ENCODE results near the gene MYH16. TPM values are rescaled to one million over a fixed set of nuclear protein-coding genes. Genes with fewer than 3 reads are reported as not detected.

MYH16 gene
- total RNA-seq, 2 experiments from 2014 or later, result not detected

GRCh38 chr7:99243751-99244337, 28.8 kb upstream of the MYH16 start:
- Mint-ChIP-seq H3K9me3 (ENCODE audit: low read depth) (no peaks in the 10 kb centered on the region), H3K4me3 (no peak overlapping the region), H3K27me3 (peaks cover 2% of the 10 kb centered on the region), H3K27ac (no peak overlapping the region), H3K36me3 (ENCODE audit: low read depth) (no peaks in the 10 kb centered on the region), H3K4me1 (no peaks in the 10 kb centered on the region)
- no peak for ATAC-seq
- ChIA-PET CTCF (no interaction called here), POLR2A (no interaction called here)
- intact Hi-C loops (cut with DNase I, micrococcal nuclease), result no loop called here
- no peak for DNase-seq

GRCh38 chr7:99244939-99245338, 27.7 kb upstream of the MYH16 start:
- CTCF ChIA-PET, result no interaction called here
- Mint-ChIP-seq H3K4me3 (no peak overlapping the region), H3K4me1 (no peaks in the 10 kb centered on the region), H3K27ac (no peak overlapping the region), H3K36me3 (ENCODE audit: low read depth) (no peaks in the 10 kb centered on the region), H3K27me3 (peaks cover 5% of the 10 kb centered on the region), H3K9me3 (ENCODE audit: low read depth) (no peaks in the 10 kb centered on the region)
- POLR2A ChIA-PET, result no interaction called here
- DNase-seq, result no peak
- ATAC-seq, result no peak
- intact Hi-C loops (cut with DNase I, micrococcal nuclease), result no loop called here

- Mint-ChIP-seq H3K4me3 (no peak overlapping the region), H3K9me3 (ENCODE audit: low read depth) (no peaks in the 10 kb centered on the region), H3K4me1 (no peaks in the 10 kb centered on the region), H3K36me3 (ENCODE audit: low read depth) (no peaks in the 10 kb centered on the region), H3K27ac (no peak overlapping the region), H3K27me3 (peaks cover 6% of the 10 kb centered on the region)
- CTCF ChIA-PET, result interaction anchor here (0.5 to 1.4 kb wide), 2 partner anchors 20 to 26 kb away, joined by 3 to 4 read pairs; no protein-coding TSS in a partner anchor
- ATAC-seq (no peak), DNase-seq (no peak)
- intact Hi-C loops (cut with DNase I, micrococcal nuclease), result no loop called here
- POLR2A ChIA-PET, result no interaction called here
These were observed 24.1 kb upstream of the MYH16 start for GRCh38 chr7:99248391-99249095.

GRCh38 chr7:99249985-99250575, 22.6 kb upstream of the MYH16 start:
- no peaks in the 10 kb centered on the region for H3K4me1 Mint-ChIP-seq
- no peak for ATAC-seq
- H3K4me3 Mint-ChIP-seq, result no peak overlapping the region
- intact Hi-C loops (cut with DNase I, micrococcal nuclease), result no loop called here
- no peak for DNase-seq
- H3K27me3 Mint-ChIP-seq, result peaks cover 6% of the 10 kb centered on the region
- no peak overlapping the region for H3K27ac Mint-ChIP-seq
- ChIA-PET POLR2A (no interaction called here), CTCF (no interaction called here)
- H3K36me3 Mint-ChIP-seq (ENCODE audit: low read depth), result no peaks in the 10 kb centered on the region
- H3K9me3 Mint-ChIP-seq (ENCODE audit: low read depth), result no peaks in the 10 kb centered on the region

GRCh38 chr7:99252166-99252895, 20.3 kb upstream of the MYH16 start:
- H3K9me3 Mint-ChIP-seq (ENCODE audit: low read depth), result no peaks in the 10 kb centered on the region
- ATAC-seq, result no peak
- no peaks in the 10 kb centered on the region for H3K36me3 Mint-ChIP-seq (ENCODE audit: low read depth)
- no peak overlapping the region for H3K27ac Mint-ChIP-seq
- H3K4me3 Mint-ChIP-seq, result no peak overlapping the region
- no peaks in the 10 kb centered on the region for H3K4me1 Mint-ChIP-seq
- H3K27me3 Mint-ChIP-seq, result peaks cover 6% of the 10 kb centered on the region
- POLR2A ChIA-PET, result no interaction called here
- no peak for DNase-seq
- CTCF ChIA-PET, result interaction anchor here (0.6 kb wide), 1 partner anchor 164 kb away, joined by 5 read pairs; no protein-coding TSS in a partner anchor
- intact Hi-C loops (cut with DNase I, micrococcal nuclease), result no loop called here

- no peak overlapping the region for H3K4me3 Mint-ChIP-seq
- no peaks in the 10 kb centered on the region for H3K4me1 Mint-ChIP-seq
- H3K27ac Mint-ChIP-seq, result no peak overlapping the region
- H3K36me3 Mint-ChIP-seq (ENCODE audit: low read depth), result no peaks in the 10 kb centered on the region
- peaks cover 6% of the 10 kb centered on the region for H3K27me3 Mint-ChIP-seq
- no peaks in the 10 kb centered on the region for H3K9me3 Mint-ChIP-seq (ENCODE audit: low read depth)
- no peak for ATAC-seq
- ChIA-PET CTCF (interaction anchor here (0.8 kb wide), 1 partner anchor 9 kb away, joined by 3 read pairs; no protein-coding TSS in a partner anchor), POLR2A (no interaction called here)
- DNase-seq, result no peak
- intact Hi-C loops (cut with DNase I, micrococcal nuclease), result no loop called here
These were observed 19.3 kb upstream of the MYH16 start for GRCh38 chr7:99253369-99253768.

- H3K27me3 Mint-ChIP-seq, result peaks cover 6% of the 10 kb centered on the region
- no peak overlapping the region for H3K4me3 Mint-ChIP-seq
- H3K9me3 Mint-ChIP-seq (ENCODE audit: low read depth), result no peaks in the 10 kb centered on the region
- ATAC-seq, result no peak
- ChIA-PET POLR2A (interaction anchor here (0.6 kb wide), 1 partner anchor 209 kb away, joined by 3 read pairs; no protein-coding TSS in a partner anchor), CTCF (no interaction called here)
- no peaks in the 10 kb centered on the region for H3K36me3 Mint-ChIP-seq (ENCODE audit: low read depth)
- intact Hi-C loops (cut with DNase I, micrococcal nuclease), result no loop called here
- no peak for DNase-seq
- no peaks in the 10 kb centered on the region for H3K4me1 Mint-ChIP-seq
- no peak overlapping the region for H3K27ac Mint-ChIP-seq
These were observed 18.2 kb upstream of the MYH16 start for GRCh38 chr7:99254390-99254789.

GRCh38 chr7:99255463-99255862, 17.2 kb upstream of the MYH16 start:
- CTCF ChIA-PET, result interaction anchor here (0.6 kb wide), 1 partner anchor 10 kb away, joined by 3 read pairs; no protein-coding TSS in a partner anchor
- no peak for ATAC-seq
- H3K9me3 Mint-ChIP-seq (ENCODE audit: low read depth), result no peaks in the 10 kb centered on the region
- DNase-seq, result no peak
- H3K27me3 Mint-ChIP-seq, result peaks cover 2% of the 10 kb centered on the region
- H3K4me3 Mint-ChIP-seq, result no peak overlapping the region
- H3K4me1 Mint-ChIP-seq, result no peaks in the 10 kb centered on the region
- no peak overlapping the region for H3K27ac Mint-ChIP-seq
- POLR2A ChIA-PET, result no interaction called here
- intact Hi-C loops (cut with DNase I, micrococcal nuclease), result no loop called here
- H3K36me3 Mint-ChIP-seq (ENCODE audit: low read depth), result no peaks in the 10 kb centered on the region

- ChIA-PET POLR2A (no interaction called here), CTCF (no interaction called here)
- ATAC-seq, result no peak
- Mint-ChIP-seq H3K4me3 (no peak overlapping the region), H3K27me3 (no peaks in the 10 kb centered on the region), H3K4me1 (no peaks in the 10 kb centered on the region), H3K36me3 (ENCODE audit: low read depth) (no peaks in the 10 kb centered on the region), H3K27ac (no peak overlapping the region), H3K9me3 (ENCODE audit: low read depth) (no peaks in the 10 kb centered on the region)
- intact Hi-C loops (cut with DNase I, micrococcal nuclease), result no loop called here
- no peak for DNase-seq
These were observed 15.6 kb upstream of the MYH16 start for GRCh38 chr7:99257065-99257464.

- POLR2A ChIA-PET, result no interaction called here
- Mint-ChIP-seq H3K4me3 (no peak overlapping the region), H3K36me3 (ENCODE audit: low read depth) (no peaks in the 10 kb centered on the region), H3K27ac (no peak overlapping the region), H3K27me3 (no peaks in the 10 kb centered on the region), H3K9me3 (ENCODE audit: low read depth) (no peaks in the 10 kb centered on the region), H3K4me1 (no peaks in the 10 kb centered on the region)
- intact Hi-C loops (cut with DNase I, micrococcal nuclease), result no loop called here
- no peak for DNase-seq
- CTCF ChIA-PET, result no interaction called here
- no peak for ATAC-seq
These were observed 15.0 kb upstream of the MYH16 start for GRCh38 chr7:99257675-99258074.

- Mint-ChIP-seq H3K36me3 (ENCODE audit: low read depth) (no peaks in the 10 kb centered on the region), H3K27ac (no peak overlapping the region), H3K27me3 (no peaks in the 10 kb centered on the region), H3K4me3 (no peak overlapping the region), H3K9me3 (ENCODE audit: low read depth) (no peaks in the 10 kb centered on the region), H3K4me1 (no peaks in the 10 kb centered on the region)
- CTCF ChIA-PET, result no interaction called here
- no peak for DNase-seq
- POLR2A ChIA-PET, result no interaction called here
- ATAC-seq, result no peak
- intact Hi-C loops (cut with DNase I, micrococcal nuclease), result no loop called here
These were observed 14.1 kb upstream of the MYH16 start for GRCh38 chr7:99258501-99258900.

- no peaks in the 10 kb centered on the region for H3K27me3 Mint-ChIP-seq
- no peaks in the 10 kb centered on the region for H3K36me3 Mint-ChIP-seq (ENCODE audit: low read depth)
- H3K9me3 Mint-ChIP-seq (ENCODE audit: low read depth), result no peaks in the 10 kb centered on the region
- H3K27ac Mint-ChIP-seq, result no peak overlapping the region
- ATAC-seq (no peak), DNase-seq (no peak)
- H3K4me1 Mint-ChIP-seq, result no peaks in the 10 kb centered on the region
- no peak overlapping the region for H3K4me3 Mint-ChIP-seq
- CTCF ChIA-PET, result interaction anchor here (0.6 kb wide), 1 partner anchor 42 kb away, joined by 3 read pairs; no protein-coding TSS in a partner anchor
- POLR2A ChIA-PET, result no interaction called here
- intact Hi-C loops (cut with DNase I, micrococcal nuclease), result no loop called here
These were observed 12.2 kb upstream of the MYH16 start for GRCh38 chr7:99260395-99260794.

Measured in activated CD4-positive, alpha-beta T cell treated with anti-CD3 and anti-CD28 coated beads for 36 hours (primary cell).